HG03060 (cell line): Measurements from ENCODE around the gene S100A5.
A peak's percentile ranks its signal among the peaks of the same experiment; 100 is the strongest.

Source experiments
- ATAC-seq: cut with Tn5 transposase; IDR thresholded peaks from one replicate; pipeline ENCODE4 v1.9.1; 2021; ENCODE audit warnings: low read depth, moderate number of reproducible peaks; ENCODE audit not compliant: unreplicated experiment

Gene S100A5

DNA sequence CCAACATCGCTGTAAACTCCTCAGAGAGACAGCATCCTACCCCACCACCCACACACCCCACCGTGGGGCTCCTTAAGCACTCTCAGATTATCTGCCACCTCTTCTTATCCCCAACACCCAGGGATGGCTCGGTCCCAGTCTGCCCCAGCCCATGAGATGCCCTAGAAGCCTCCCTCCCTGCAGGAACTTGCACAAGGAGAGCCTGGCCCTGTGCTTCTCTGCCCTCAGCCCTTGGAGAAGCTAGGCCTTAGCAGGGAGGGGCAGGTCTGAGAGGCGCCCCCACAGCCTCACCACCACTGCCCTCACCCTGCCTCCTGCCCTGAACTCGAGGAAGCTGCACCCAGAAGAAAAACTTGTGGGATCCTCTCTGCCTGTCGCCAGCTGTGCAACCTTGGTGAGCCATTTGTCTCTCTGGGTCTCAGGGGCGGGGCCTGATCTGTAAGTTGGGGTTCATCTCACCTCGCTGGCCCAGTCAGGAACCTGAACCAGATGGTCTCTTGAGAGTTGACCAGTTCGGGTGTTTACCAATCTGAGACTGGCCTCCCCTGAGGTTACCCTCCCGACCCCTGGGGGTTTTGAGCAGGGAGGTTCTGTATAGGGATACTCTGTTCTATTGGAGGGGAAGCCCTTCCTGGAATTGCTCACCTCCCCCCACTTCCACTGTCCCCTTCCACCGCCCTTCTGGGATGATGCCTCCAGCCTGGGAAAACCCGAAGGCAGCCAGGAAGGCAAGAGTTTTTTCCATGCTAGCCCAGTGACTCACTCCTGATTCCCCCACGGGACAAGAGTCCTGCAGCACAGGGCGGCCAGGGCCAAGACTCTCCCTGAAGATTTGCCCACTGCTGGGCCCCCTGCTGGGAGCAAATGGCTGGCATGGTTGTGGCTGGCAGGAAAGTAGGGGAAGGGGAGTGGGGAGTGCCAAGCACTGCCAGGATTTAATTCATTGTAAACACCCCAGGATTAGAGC lies 8.3 kb upstream of the S100A5 start, which contains the start of gene S100A3:
Gene S100A3, minus strand, starts transcription at position 537 of the 967 bp plus-strand sequence. CDS start 773 bp downstream, outside the sequence.
- ATAC-seq = no peak

DNA sequence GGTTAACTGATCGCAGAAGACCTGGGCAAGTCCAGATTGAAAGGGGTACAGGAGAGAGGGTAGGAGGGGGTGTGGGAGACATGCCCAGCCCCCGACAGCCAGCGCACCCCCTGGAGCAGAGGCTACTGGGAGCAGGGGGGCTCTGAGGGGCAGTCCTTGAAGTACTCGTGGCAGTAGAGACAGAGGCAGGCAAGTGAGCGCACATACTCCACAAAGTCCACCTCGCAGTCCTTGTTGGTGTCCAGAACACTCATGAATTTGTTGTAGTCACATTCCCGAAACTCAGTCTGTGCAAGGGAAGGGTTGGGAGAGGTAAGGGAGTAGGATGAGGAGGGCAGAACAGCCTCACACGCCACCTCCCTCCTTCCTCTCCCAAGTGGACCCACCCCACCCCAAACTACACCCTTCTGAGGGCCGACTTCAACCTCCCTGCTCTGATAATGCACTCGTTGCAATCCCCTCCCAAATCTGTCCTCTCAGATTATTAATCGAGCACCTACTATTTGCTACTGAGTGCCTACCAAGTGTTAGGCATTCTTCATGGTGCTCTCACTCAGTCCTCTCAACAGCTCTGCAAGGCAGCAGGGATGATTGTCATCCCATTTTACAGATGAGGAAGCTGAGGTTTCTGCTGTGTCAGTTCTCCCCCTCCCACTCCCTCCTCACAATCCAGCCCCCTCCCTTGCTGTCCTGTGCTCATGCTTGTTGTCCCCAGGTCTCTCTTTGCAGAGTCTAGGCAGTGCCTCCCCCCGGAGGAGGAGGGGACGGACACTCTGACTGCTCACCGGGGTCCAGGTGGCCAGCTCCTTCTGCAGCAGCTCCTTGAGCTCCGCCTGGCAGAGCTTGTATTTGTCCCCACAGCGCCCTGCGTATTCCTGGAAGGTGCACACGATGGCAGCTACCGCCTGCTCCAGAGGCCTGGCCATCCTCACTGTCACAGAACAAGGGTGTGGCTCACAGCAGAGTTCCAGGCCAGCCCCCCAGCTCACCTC lies 7.1 kb upstream of the S100A5 start:
- ATAC-seq = no peak

DNA sequence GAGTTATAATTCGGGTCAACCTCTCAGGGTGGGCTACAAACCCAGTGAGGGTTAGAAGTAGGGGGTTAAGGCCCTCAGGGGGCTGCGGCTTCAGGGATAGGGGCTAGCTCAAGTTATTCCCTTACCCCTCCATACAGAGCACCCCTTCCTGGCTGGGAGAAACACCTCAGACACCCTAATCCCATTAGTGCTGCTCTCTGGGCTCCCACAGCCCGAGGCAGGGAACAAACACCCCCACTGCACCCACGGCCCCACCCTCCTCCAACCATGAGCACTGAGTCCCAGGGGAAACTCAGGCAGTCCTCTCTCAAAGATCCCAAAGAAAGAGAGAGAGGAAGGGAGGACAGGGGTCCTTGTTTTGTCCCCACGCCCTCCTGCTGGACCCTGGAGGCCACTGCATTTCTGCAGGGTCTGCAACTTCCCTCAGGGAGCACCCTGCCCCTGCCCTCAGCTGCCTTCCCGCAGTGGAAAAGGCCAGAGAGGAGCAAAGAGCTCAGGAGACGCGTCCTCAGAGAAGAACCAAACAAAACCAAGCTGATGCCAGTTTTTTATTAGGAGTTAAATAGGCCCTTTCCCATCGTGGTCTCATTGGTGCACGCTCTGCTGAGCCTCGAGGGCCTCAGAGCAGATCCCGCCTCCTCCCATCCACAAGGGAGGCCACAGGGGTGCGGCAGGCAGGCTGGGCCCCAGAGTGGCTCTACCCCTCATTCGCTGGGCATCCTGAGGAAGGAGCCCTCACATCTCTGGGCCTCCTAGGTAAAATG lies 6.2 kb upstream of the S100A5 start:
- no peak for ATAC-seq

DNA sequence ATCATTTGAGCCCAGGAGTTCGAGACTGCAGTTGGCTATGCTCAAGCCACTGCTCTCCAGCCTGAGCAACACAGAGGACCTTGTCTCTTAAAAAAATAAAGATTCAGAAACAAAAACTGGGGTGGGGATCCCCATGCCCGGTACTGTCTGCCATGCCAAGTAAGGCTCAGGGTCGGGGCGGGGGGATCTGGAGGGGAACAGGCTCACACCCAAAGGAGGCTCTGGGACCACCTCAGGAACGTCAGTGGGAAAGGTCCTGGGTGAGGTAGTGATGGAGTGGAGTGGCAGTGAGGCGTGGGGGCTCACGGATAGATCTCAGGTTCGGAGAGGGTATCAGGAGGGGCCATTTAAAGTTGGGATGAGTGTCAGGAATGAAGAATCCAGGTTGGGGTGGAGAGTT lies 5.6 kb upstream of the S100A5 start:
- no peak for ATAC-seq

DNA sequence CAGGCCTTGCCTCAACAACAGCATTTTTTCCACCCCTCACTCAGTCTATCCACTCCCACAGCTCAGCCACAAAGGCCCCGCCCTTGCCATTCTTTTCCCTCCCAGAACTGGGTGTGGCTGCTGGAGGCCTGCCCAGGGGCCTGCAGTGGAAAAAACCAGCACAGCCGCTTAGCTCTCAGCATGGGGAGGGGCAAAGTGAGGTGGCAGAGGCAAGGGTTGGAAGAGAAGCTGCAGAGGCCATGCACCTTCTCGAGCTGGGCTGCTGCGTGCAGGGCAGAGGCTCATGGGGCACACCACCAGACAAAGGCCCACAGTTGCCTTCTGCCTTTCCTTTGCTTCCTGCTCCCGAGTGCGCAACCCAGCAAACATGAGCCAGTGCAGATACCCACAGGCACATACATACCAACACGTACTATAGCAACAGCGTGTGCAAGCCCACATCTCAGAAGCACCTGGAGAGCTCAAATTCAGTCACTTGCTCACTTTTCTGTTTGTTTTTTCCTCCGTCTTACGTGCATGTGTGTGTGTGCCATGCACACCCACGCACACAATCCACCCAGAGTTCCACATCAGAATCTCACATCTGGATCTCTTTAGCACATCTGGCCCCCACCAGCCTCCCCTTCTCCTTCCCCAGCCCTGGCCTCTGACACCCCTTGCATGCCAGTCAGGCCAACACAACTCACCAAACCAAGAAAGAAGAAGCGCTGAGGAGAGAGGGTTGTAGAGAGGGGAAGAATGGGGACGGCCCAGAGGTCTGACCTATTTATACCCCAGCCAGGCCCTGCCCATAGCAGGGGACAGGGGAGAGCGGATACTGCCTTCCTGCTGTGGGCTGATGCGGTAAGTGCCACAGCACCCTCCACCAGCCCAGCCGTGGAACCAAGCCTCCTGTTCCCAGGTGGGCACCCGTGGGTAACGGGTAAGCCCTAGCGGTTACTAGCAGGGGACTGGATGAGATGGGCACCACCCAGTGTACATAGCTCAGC lies 4.6 kb upstream of the S100A5 start, which contains the start of gene S100A4:
Gene S100A4, minus strand, starts transcription at position 740 of the 989 bp plus-strand sequence. CDS start 1,012 bp downstream, outside the sequence.
- ATAC-seq = peak; percentile 64

DNA sequence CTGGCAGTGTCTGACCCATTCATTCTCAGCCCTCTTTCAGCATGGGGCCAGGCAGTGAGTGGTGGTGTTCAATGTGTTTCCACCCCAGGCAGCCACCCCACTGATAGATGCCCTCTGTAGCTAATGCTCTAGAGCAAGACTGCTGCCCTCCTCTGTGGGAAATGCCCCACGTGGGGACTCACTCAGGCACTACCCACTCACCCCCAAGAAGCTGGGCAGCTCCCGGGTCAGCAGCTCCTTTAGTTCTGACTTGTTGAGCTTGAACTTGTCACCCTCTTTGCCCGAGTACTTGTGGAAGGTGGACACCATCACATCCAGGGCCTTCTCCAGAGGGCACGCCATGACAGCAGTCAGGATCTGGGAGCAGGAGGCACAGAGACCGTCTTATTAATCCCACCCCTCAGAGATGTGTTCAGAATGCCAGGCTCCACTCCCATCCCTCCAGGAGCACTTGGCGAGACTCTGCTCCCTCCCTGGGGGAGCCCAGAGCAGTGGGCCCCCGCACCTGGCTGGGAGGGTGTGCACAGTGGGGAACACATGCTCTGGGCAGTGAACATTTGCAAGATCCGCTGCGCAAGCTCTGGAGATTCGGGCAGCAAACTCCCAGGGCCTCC lies 3.8 kb upstream of the S100A5 start:
- no peak for ATAC-seq

DNA sequence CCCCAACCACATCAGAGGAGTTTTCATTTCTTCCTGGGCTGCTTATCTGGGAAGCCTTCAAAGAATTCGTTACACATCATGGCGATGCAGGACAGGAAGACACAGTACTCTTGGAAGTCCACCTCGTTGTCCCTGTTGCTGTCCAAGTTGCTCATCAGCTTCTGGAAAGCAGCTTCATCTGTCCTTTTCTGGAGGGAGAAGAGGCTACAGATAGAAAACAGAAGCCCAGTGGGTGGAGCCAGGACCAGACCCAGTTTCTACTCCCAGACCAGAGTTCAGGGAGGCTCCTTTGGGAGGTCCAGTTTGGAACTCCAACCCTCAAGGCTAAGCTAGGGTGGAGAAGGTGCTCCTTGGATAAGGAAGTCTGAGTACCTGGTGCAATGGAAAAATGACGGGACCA lies 3.0 kb upstream of the S100A5 start:
- ATAC-seq = no peak

DNA sequence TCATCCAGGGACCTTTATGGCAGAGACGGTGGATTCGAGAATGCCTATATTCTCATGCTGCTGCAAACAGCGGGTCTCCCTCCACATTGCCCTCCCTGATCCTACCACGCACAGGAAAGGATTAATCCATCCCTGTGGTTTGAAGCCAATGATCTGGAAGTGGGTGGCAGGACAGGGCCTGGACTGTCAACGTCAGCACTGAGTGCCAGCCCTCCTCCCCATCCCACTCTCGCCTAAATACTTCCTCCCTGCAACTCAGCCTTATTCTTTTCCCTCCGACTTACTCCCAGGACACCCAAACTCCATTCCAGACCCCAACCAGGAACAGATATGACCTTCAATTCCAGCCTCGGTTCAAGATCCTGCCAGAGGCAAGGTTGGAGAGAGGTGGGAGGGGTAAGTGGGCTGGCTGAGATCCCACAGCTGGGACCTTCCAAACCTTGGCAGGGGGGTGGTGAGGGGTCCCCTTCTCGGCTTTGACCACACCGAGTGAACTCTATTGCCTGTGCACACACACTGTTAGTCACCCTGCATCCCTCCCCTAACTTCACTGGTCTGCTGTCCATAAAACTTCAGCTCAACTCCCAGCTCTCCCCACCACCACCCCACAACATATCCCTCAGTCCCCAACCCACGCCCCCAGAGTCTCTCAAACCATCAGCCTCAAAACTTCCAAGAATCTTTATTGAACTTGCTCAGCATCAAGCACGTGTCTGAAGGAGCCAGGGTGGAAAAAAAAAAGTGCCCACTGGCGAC lies 2.4 kb upstream of the S100A5 start:
- no peak for ATAC-seq

DNA sequence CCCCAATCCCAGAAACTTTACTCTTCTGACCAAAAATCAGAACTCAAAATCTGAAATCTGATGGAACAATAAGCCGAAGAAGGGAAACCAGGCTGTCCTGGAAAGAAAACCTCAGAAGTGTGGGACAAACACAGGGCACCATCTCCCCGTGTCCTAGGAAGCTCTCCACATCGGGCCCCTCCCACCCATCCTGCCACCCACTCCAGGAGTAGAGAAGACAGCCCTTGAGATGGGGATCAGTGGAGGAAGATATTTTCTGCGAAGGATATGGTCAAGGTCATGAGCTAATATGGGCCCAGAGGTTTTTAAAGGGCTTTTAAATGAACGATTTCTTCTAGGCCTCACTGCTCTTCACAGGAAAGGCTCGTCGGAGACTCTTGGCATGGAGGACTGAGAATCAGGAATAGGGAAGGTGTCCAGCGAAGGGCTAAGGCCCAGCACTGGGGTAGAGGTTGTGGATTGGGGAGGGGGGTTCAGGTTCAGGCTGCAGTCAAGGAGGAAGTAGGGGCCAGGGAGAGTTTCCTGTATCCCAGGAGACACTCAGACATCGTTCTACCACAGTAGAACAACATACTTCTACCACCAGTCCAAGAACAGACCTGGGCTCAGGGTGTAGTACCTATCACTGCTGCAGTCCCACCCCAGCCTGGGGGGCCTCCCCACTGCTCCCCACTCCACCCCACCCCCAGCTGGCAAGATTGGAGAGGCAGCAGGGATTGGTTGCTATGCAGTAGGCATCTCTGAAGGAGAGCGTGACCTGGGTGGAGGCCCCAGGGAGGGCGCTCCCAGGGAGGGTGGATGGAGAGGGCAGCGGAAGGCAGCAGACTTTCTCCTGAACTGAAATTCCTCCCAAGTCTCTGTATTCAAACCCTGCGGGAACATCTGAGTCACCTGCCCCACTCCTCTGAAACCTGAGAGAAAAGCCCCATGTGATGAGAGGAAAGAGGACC lies 1.2 kb upstream of the S100A5 start:
- no peak for ATAC-seq

DNA sequence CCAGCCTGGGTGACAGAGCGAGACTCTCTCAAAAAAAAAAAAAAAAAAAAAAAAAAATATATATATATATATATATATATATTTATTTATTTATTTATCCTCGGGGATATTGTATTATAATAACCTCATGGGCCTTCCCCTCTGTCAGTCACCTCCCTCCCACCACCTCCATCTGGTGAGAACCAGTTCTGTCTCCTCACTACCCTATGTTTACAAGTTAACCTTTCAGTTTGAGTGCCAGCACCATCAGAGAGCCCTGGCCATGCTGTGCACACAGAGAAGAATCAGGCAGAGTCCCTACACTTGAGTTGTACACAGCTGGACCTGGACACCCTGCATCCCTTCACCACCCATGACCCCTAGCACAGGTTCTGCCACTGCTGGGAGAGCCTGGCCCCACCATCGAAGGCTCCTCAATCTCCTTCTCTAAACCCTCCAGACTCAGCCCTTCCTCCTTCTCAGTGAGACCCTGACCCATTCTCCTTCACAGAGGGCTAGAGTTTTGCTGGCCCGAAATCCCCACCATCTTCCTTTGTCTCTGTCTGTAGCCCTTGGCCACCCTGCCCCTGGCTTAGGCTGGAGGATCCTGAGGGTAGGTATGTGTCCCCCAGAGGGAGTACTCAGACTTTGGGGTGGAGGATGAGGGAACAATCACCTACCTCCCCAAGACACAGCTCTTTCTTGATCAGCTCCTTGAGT lies 1.2 kb downstream of the S100A5 start:
- no peak for ATAC-seq

DNA sequence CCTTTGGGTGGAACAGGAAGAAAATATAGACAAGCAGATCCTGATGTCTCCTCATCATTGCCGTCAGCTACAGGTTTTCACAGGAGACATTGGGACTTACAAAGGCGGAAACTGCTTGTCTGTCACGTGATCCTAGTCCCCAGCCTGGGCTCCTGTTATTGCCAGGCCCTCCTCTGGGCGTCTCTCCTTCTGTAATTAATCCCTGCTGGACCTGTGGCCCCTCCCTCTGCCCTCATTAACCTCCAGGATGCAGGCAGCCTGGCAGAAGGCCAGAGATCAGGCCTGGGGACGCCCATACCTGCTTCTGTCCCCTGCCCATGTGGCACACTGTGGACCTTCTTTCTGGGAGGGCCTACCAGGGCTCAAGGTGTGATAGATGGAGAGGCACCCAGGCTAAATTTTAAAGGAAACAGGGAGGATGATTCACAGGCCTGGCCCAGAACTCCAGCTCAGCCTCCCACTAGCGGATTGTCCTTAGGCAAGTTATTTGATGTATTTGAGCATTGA lies 2.4 kb downstream of the S100A5 start:
- no peak for ATAC-seq

DNA sequence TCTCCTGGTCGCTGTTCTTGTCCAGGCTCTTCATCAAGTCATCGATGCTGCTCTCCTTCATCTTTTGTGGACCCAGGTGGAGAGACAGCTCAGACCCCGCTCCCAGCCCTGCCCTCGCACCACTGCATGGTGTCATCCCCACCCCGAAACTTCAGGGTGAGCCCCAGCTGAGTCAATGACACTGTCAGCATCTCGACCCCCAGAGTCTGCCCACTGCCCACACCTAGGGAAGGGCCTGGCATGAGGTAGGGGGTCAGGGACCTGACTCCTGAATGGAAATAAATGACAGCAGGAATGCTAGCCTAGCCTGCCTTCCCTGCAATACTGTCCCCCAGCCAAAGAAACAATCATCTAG lies 3.4 kb downstream of the S100A5 start:
- ATAC-seq = no peak

DNA sequence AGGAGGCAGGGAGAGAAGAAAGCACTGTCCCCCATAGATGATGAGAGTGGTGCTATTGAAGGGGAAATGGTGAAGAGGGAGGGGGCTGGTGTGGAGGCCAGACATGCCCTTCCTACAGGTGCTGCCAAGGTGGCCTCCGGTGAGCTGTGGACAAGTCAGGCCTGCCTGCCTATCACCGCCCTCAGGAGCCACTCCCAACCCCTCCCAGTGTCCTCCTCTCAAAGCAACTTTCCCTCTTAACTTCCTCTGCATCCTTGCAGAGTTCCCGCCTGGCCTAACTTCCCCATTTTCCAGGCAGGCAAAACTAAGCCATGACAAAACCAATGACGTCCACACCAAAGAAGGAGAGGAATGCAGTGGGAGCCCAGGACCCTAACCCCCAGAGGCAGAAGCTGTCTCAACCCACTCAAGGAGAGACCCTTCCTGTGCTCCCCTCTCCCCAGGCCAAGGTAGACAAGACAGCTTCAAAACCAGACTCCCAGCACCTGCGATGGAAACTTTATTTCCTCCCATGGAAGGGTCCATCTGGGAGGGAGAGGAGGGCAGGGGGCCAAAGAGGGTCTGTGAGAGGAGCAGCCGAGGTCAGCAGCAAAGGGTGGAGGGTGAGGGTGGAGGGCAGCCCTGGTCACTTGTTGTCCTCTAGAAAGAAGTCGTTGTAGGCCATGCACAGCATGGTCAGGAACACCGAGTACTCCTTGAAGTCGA lies 3.9 kb downstream of the S100A5 start:
- ATAC-seq = no peak

DNA sequence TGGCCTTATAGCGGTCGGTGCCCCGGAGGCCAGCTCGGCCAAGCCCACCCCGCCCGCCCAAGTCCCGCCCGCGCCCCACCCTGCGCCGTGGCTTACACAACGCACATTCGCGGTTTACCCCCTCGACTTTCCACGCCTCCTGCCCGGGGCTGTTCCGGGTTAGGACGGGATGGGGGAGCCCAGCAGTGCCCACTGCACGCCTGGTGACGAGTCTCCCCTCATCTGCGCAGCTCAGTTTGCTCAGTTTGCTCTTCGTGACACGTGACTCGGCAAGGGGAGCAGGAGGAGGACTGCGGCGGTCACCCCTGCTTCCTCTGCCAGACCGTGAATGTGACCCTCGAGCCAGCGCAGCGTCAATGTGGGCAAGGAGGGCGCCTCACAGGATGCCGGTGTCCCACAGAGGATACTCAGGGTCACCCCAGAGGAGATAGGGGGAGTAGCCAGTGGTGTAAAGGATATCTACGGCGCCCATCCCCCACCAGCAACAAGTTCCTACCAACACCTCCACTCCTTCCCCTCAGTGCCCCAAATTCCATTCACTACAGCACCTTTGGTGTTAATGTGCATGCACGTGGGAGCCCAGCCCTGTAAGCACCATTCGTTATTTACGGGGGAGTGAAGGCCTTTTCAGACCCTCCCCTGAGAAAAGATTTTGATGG lies 4.6 kb downstream of the S100A5 start:
- no peak for ATAC-seq
